GM19193 (cell line): ENCODE data around the gene CAST.
A peak's percentile ranks its signal among the peaks of the same experiment; 100 is the strongest.

Experiments
- POLR2A ChIP-seq: IDR thresholded peaks from 4 replicates; pipeline ENCODE4 v1.6.1; 2011; ENCODE audit not compliant: insufficient read depth, insufficient read length; ENCODE audit errors: extremely low read depth

The CAST gene

GRCh38 chr5:96785326-96786109 lies 123.3 kb downstream of the CAST start:
- TF ChIP-seq POLR2A: no peak

- TF ChIP-seq POLR2A: no peak
Measured at GRCh38 chr5:96788112-96788749, 126.1 kb downstream of the CAST start.

- TF ChIP-seq POLR2A: no peak
Measured at GRCh38 chr5:96789794-96790330, 127.7 kb downstream of the CAST start.

GRCh38 chr5:96790961-96791504 lies 128.9 kb downstream of the CAST start:
- no peak for TF ChIP-seq POLR2A

GRCh38 chr5:96794757-96795156 lies 132.6 kb downstream of the CAST start:
- TF ChIP-seq POLR2A: no peak

- no peak for TF ChIP-seq POLR2A
Measured at GRCh38 chr5:96795626-96796025, 133.4 kb downstream of the CAST start.

GRCh38 chr5:96796434-96796833 lies 134.3 kb downstream of the CAST start:
- no peak for TF ChIP-seq POLR2A

- no peak for TF ChIP-seq POLR2A
Measured at GRCh38 chr5:96807075-96807654, 145.0 kb downstream of the CAST start.

GRCh38 chr5:96808541-96808828 lies 146.3 kb downstream of the CAST start:
- no peak for TF ChIP-seq POLR2A

- no peak for TF ChIP-seq POLR2A
Measured at GRCh38 chr5:96808868-96809558, 146.8 kb downstream of the CAST start.

- no peak for TF ChIP-seq POLR2A
Measured at GRCh38 chr5:96809921-96810320, 147.7 kb downstream of the CAST start.

- no peak for TF ChIP-seq POLR2A
Measured at GRCh38 chr5:96812851-96813250, 150.7 kb downstream of the CAST start.

- TF ChIP-seq POLR2A: no peak
Measured at GRCh38 chr5:96814041-96814440, 151.9 kb downstream of the CAST start.

GRCh38 chr5:96816411-96816939 lies 154.3 kb downstream of the CAST start:
- TF ChIP-seq POLR2A: peak; percentile 17

GRCh38 chr5:96816991-96817390 lies 154.8 kb downstream of the CAST start:
- no peak for TF ChIP-seq POLR2A
